HepG2 (cell line): Measurements from ENCODE around the gene GPR173. TPM values are rescaled to one million over a fixed set of nuclear protein-coding genes. Genes with fewer than 3 reads are reported as not detected.

ENCODE experiments used
- BRF2 ChIP-seq: sonication (generic); formaldehyde crosslinking; IDR thresholded peaks from 2 replicates; pipeline ENCODE4 v1.8.1; 2022; ENCODE audit warnings: mild to moderate bottlenecking, missing genetic modification reagents
- CENPBD1 ChIP-seq: sonication (generic); formaldehyde crosslinking; IDR thresholded peaks from 2 replicates; pipeline ENCODE4 v1.8.0; 2022; ENCODE audit warnings: missing genetic modification reagents, low read depth, mild to moderate bottlenecking, borderline replicate concordance
- E2F5 ChIP-seq: sonication (generic); formaldehyde crosslinking; conservative IDR thresholded peaks from 2 replicates; pipeline ENCODE4 v1.4.0; 2020; ENCODE audit warnings: missing genetic modification reagents
- FLYWCH1 ChIP-seq: sonication (generic); formaldehyde crosslinking; IDR thresholded peaks from 2 replicates; pipeline ENCODE4 v1.8.1; 2023; ENCODE audit warnings: mild to moderate bottlenecking, missing genetic modification reagents
- HCFC1 ChIP-seq: fragments of 150-350 bp; IDR thresholded peaks from 2 replicates; pipeline ENCODE4 v1.6.1; 2014; ENCODE audit warnings: low read depth, low read length
- HNF4A ChIP-seq: sonication (generic); formaldehyde crosslinking; IDR thresholded peaks from 2 replicates; pipeline ENCODE4 v1.4.0; 2020; ENCODE audit warnings: missing genetic modification reagents
- HOXA3 ChIP-seq: sonication (generic); formaldehyde crosslinking; IDR thresholded peaks from 2 replicates; pipeline ENCODE4 v1.5.0; 2020; ENCODE audit warnings: missing genetic modification reagents
- NFKB2 ChIP-seq: sonication (generic); formaldehyde crosslinking; IDR thresholded peaks from 2 replicates; pipeline ENCODE4 v1.4.0; 2020; ENCODE audit warnings: missing genetic modification reagents, borderline replicate concordance
- PHF20 ChIP-seq: sonication (generic); formaldehyde crosslinking; IDR thresholded peaks from 2 replicates; pipeline ENCODE4 v1.5.0; 2020; ENCODE audit warnings: mild to moderate bottlenecking, missing genetic modification reagents
- SETDB1 ChIP-seq: sonication (generic); formaldehyde crosslinking; IDR thresholded peaks from 2 replicates; pipeline ENCODE4 v1.5.1; 2020; ENCODE audit warnings: missing genetic modification reagents, mild to moderate bottlenecking, borderline replicate concordance
- SMARCC2 ChIP-seq: fragments of 450-650 bp; IDR thresholded peaks from 2 replicates; pipeline ENCODE4 v1.6.1; 2017; ENCODE audit warnings: antibody characterized with exemption, mild to moderate bottlenecking
- SOX6 ChIP-seq, 2 experiments: fragments of 450-650 bp in 1 of 2; sonication (generic) in 1 of 2; formaldehyde crosslinking in 1 of 2; IDR thresholded peaks; 2 replicates each; pipeline versions ENCODE4 v1.4.0 to v1.6.1; 2017 to 2020; ENCODE audit warnings: antibody characterized with exemption in 1 of 2, mild to moderate bottlenecking in 1 of 2, missing genetic modification reagents in 1 of 2
- SP4 ChIP-seq: sonication (generic); formaldehyde crosslinking; IDR thresholded peaks from 2 replicates; pipeline ENCODE4 v1.8.1; 2023; ENCODE audit warnings: mild to moderate bottlenecking, missing genetic modification reagents
- STAT6 ChIP-seq: sonication (generic); formaldehyde crosslinking; IDR thresholded peaks from 2 replicates; pipeline ENCODE4 v1.4.0; 2020; ENCODE audit warnings: missing genetic modification reagents, mild to moderate bottlenecking, borderline replicate concordance
- TARDBP ChIP-seq: sonication (generic); formaldehyde crosslinking; IDR thresholded peaks from 2 replicates; pipeline ENCODE4 v1.8.0; 2022; ENCODE audit warnings: mild to moderate bottlenecking, missing genetic modification reagents
- ZGPAT ChIP-seq: IDR thresholded peaks from 2 replicates; pipeline ENCODE4 v1.6.1; 2016; ENCODE audit warnings: mild to moderate bottlenecking
- ZNF20 ChIP-seq: sonication (generic); formaldehyde crosslinking; IDR thresholded peaks from 2 replicates; pipeline ENCODE4 v1.4.0; 2020; ENCODE audit warnings: mild to moderate bottlenecking, moderate library complexity, missing genetic modification reagents
- ZNF207 ChIP-seq: fragments of 450-650 bp; IDR thresholded peaks from 2 replicates; pipeline ENCODE4 v1.6.1; 2016; ENCODE audit warnings: antibody characterized with exemption, borderline replicate concordance
- ZNF354B ChIP-seq: sonication (generic); formaldehyde crosslinking; IDR thresholded peaks from 2 replicates; pipeline ENCODE4 v1.8.0; 2022; ENCODE audit warnings: mild to moderate bottlenecking, missing genetic modification reagents
- ZNF570 ChIP-seq: sonication (generic); formaldehyde crosslinking; IDR thresholded peaks from 2 replicates; pipeline ENCODE4 v1.4.0; 2020; ENCODE audit warnings: mild to moderate bottlenecking, missing genetic modification reagents, borderline replicate concordance
- ZNF670 ChIP-seq: sonication (generic); formaldehyde crosslinking; IDR thresholded peaks from 2 replicates; pipeline ENCODE4 v1.8.0; 2022; ENCODE audit warnings: mild to moderate bottlenecking, missing genetic modification reagents, borderline replicate concordance
- ZNF691 ChIP-seq: sonication (generic); formaldehyde crosslinking; IDR thresholded peaks from 2 replicates; pipeline ENCODE4 v1.4.0; 2020; ENCODE audit warnings: missing genetic modification reagents, low read depth, mild to moderate bottlenecking, borderline replicate concordance
- polyA plus RNA-seq, 8 experiments: library from polyadenylated mRNA; depleted of rRNA in 3 of 8; stranded (reverse) in 7 of 8; unstranded in 1 of 8; fragments of >200 nt; fragmentation: Illumina TruSeq in 4 of 8; extraction: Trizol in 4 of 8; gene quantifications; 2 replicates each; pipeline versions ENCODE4 v1.2.1 to v1.2.3, GENCODE V29; 2011 to 2016; ENCODE audit warnings: low read depth in 4 of 8, missing spikeins in 1 of 8, mixed read lengths in 1 of 8; ENCODE audit not compliant: insufficient read depth in 1 of 8
- total RNA-seq, 5 experiments: library from RNA; depleted of rRNA; stranded (reverse); fragments of >200 nt; fragmentation: Illumina TruSeq; extraction: Trizol; gene quantifications; 2 replicates each; pipeline ENCODE4 v1.2.3, GENCODE V29; 2016; ENCODE audit warnings: low read depth in 1 of 5

The GPR173 gene
- total and polyA plus RNA-seq, 2 of the 13 experiments (the other 11 are each of a cell fraction or from before 2014, with no cell fraction given): 0.04 TPM; not detected in 1

GRCh38 chrX:53093748-53094581 is 45.4 kb downstream of the GPR173 start, which contains the start of gene KANTR (continued):
- no peak for TF ChIP-seq ZNF570 (CRISPR knock-in tag)
- peak; percentile 72; the same call in 1 of the 2 replicates for TF ChIP-seq E2F5 (CRISPR knock-in tag)
- no peak for TF ChIP-seq ZNF207
- TF ChIP-seq HOXA3 (CRISPR knock-in tag): peak; percentile 6; the same call in 1 of the 2 replicates
- TF ChIP-seq ZNF670 (CRISPR knock-in tag): no peak
- TF ChIP-seq ZNF691 (CRISPR knock-in tag): no peak
- TF ChIP-seq NFKB2 (CRISPR knock-in tag): no peak
- TF ChIP-seq TARDBP: no peak
- TF ChIP-seq CENPBD1 (CRISPR knock-in tag): no peak
- no peak for TF ChIP-seq PHF20 (CRISPR knock-in tag)
- peak; percentile 23; the same call in 1 of the 2 replicates for TF ChIP-seq ZGPAT (CRISPR knock-in tag)
- TF ChIP-seq STAT6 (CRISPR knock-in tag): no peak
- TF ChIP-seq HNF4A (CRISPR knock-in tag): no peak
- no peak for TF ChIP-seq ZNF354B (CRISPR knock-in tag)
- TF ChIP-seq SP4 (CRISPR knock-in tag): 0 out of 2 replicates have a peak, but pooled peaks have one; percentile 16
- no peak for TF ChIP-seq SMARCC2
- TF ChIP-seq HCFC1: no peak
- no peak for TF ChIP-seq ZNF20 (CRISPR knock-in tag)
- TF ChIP-seq FLYWCH1: no peak
- TF ChIP-seq BRF2 (CRISPR knock-in tag): no peak
- TF ChIP-seq SETDB1 (CRISPR knock-in tag): no peak
- TF ChIP-seq SOX6 (IDR thresholded peaks at IDR 0.05): no peak
- no peak for TF ChIP-seq SOX6 (CRISPR knock-in tag; IDR thresholded peaks at IDR 0.05)
